SK-N-SH treated with all-trans-retinoic acid at 6 μM for 48 hours (cell line): ENCODE measurements around the gene MET.
A peak's percentile ranks its signal among the peaks of the same experiment; 100 is the strongest.

Experiments
- ATAC-seq: fragments of 200-7000 bp; cut with Tn5 transposase; 3 replicates; pipeline ENCODE4 v1.9.1; 2020; ENCODE audit warnings: mild to moderate bottlenecking, moderate library complexity
- ARNTL ChIP-seq: fragments of 450-650 bp; formaldehyde crosslinking; IDR thresholded peaks from 2 replicates; pipeline ENCODE4 v1.5.0; 2020; ENCODE audit warnings: low read depth, mild to moderate bottlenecking, moderate library complexity, borderline replicate concordance
- BACH2 ChIP-seq: fragments of 250-450 bp; sonication (Bioruptor Pico); IDR thresholded peaks from 2 replicates; pipeline ENCODE4 v1.9.0; 2021; ENCODE audit warnings: mild to moderate bottlenecking, borderline replicate concordance
- CREB5 ChIP-seq: fragments of 250-450 bp; sonication (Bioruptor Pico); IDR thresholded peaks from 2 replicates; pipeline ENCODE4 v1.5.1; 2020; ENCODE audit warnings: low read depth, mild to moderate bottlenecking, moderate library complexity
- CSRNP3 ChIP-seq: fragments of 250-450 bp; sonication (Bioruptor Pico); IDR thresholded peaks from 2 replicates; pipeline ENCODE4 v1.5.1; 2021; ENCODE audit warnings: mild to moderate bottlenecking, moderate library complexity
- ESRRG ChIP-seq: fragments of 250-450 bp; sonication (Bioruptor Pico); IDR thresholded peaks from 2 replicates; pipeline ENCODE4 v1.6.1; 2021; ENCODE audit warnings: mild to moderate bottlenecking
- GLIS3 ChIP-seq: fragments of 250-450 bp; sonication (Bioruptor Pico); IDR thresholded peaks from 2 replicates; pipeline ENCODE4 v1.5.0; 2020; ENCODE audit warnings: mild to moderate bottlenecking, moderate library complexity
- ISL1 ChIP-seq: fragments of 250-450 bp; sonication (Bioruptor Pico); IDR thresholded peaks from 2 replicates; pipeline ENCODE4 v2.1.2; 2022; ENCODE audit warnings: mild to moderate bottlenecking, moderate library complexity
- OSR1 ChIP-seq: fragments of 250-450 bp; sonication (Bioruptor Pico); IDR thresholded peaks from 2 replicates; pipeline ENCODE4 v1.8.0; 2022; ENCODE audit warnings: moderate library complexity, mild to moderate bottlenecking, inconsistent platforms
- PATZ1 ChIP-seq: fragments of 250-450 bp; sonication (Bioruptor Pico); IDR thresholded peaks from 2 replicates; pipeline ENCODE4 v1.8.0; 2020; ENCODE audit warnings: mild to moderate bottlenecking, moderate library complexity, borderline replicate concordance
- POU6F1 ChIP-seq: fragments of 250-450 bp; sonication (Bioruptor Pico); IDR thresholded peaks from 2 replicates; pipeline ENCODE4 v1.8.0; 2021; ENCODE audit warnings: low read depth, mild to moderate bottlenecking, moderate library complexity, borderline replicate concordance
- RARB ChIP-seq: fragments of 250-450 bp; sonication (Bioruptor Pico); IDR thresholded peaks from 2 replicates; pipeline ENCODE4 v1.8.0; 2021; ENCODE audit warnings: mild to moderate bottlenecking, moderate library complexity
- TCF4 ChIP-seq: fragments of 250-450 bp; sonication (Bioruptor Pico); IDR thresholded peaks from 2 replicates; pipeline ENCODE4 v1.8.0; 2021; ENCODE audit warnings: mild to moderate bottlenecking, moderate library complexity, borderline replicate concordance
- TOX ChIP-seq: fragments of 250-450 bp; sonication (Bioruptor Pico); IDR thresholded peaks from 2 replicates; pipeline ENCODE4 v1.8.0; 2021; ENCODE audit warnings: mild to moderate bottlenecking, moderate library complexity, borderline replicate concordance
- TSHZ2 ChIP-seq: fragments of 250-450 bp; sonication (Bioruptor Pico); IDR thresholded peaks from 2 replicates; pipeline ENCODE4 v1.5.0; 2020; ENCODE audit warnings: mild to moderate bottlenecking, moderate library complexity
- ZC3H10 ChIP-seq: fragments of 250-450 bp; sonication (Bioruptor Pico); IDR thresholded peaks from 2 replicates; pipeline ENCODE4 v1.5.1; 2021; ENCODE audit warnings: mild to moderate bottlenecking, moderate library complexity
- ZFP30 ChIP-seq: fragments of 450-650 bp; formaldehyde crosslinking; IDR thresholded peaks from 2 replicates; pipeline ENCODE4 v1.5.0; 2022; ENCODE audit warnings: mild to moderate bottlenecking, moderate library complexity
- ZNF565 ChIP-seq: fragments of 450-650 bp; formaldehyde crosslinking; conservative IDR thresholded peaks from 2 replicates; pipeline ENCODE4 v1.5.0; 2020; ENCODE audit warnings: low read depth, mild to moderate bottlenecking, moderate library complexity
- ZNF70 ChIP-seq: fragments of 450-650 bp; formaldehyde crosslinking; IDR thresholded peaks from 2 replicates; pipeline ENCODE4 v1.5.0; 2020; ENCODE audit warnings: mild to moderate bottlenecking, moderate library complexity

Gene MET

GRCh38 chr7:116805100-116805544, 133.1 kb downstream of the MET start (continued):
- no peak for TF ChIP-seq TSHZ2
- TF ChIP-seq CSRNP3, result no peak
- TF ChIP-seq TOX (CRISPR knock-in tag), result no peak

- ATAC-seq, result no peak
Measured at GRCh38 chr7:116806046-116806944, 134.3 kb downstream of the MET start.

GRCh38 chr7:116807011-116807560, 135.1 kb downstream of the MET start:
- ATAC-seq, result no peak

More at GRCh38 chr7:116806046-116806944, 134.3 kb downstream of the MET start:
- TF ChIP-seq POU6F1 (CRISPR knock-in tag) (no peak), ZNF565 (CRISPR knock-in tag) (no peak), BACH2 (CRISPR knock-in tag) (no peak), ISL1 (CRISPR knock-in tag) (no peak)
- TF ChIP-seq, all 23 proteins: peak for 0

GRCh38 chr7:116809636-116810266, 137.8 kb downstream of the MET start:
- peak; percentile 91 for ATAC-seq
- TF ChIP-seq ARNTL (CRISPR knock-in tag), result no peak
- no peak for TF ChIP-seq PATZ1 (CRISPR knock-in tag)
- no peak for TF ChIP-seq GLIS3 (CRISPR knock-in tag)
- TF ChIP-seq ZNF70, result no peak
- no peak for TF ChIP-seq ZFP30 (CRISPR knock-in tag)
- TF ChIP-seq ZNF565 (CRISPR knock-in tag), result no peak
- TF ChIP-seq RARB, result no peak
- no peak for TF ChIP-seq TCF4 (CRISPR knock-in tag)
- no peak for TF ChIP-seq BACH2 (CRISPR knock-in tag)
- no peak for TF ChIP-seq ZC3H10
- TF ChIP-seq CREB5 (CRISPR knock-in tag), result no peak
- no peak for TF ChIP-seq ISL1 (CRISPR knock-in tag)
- TF ChIP-seq ESRRG (CRISPR knock-in tag), result no peak
- TF ChIP-seq OSR1 (CRISPR knock-in tag), result no peak
- no peak for TF ChIP-seq POU6F1 (CRISPR knock-in tag)
- no peak for TF ChIP-seq CSRNP3

More at GRCh38 chr7:116807011-116807560, 135.1 kb downstream of the MET start:
- no peak for TF ChIP-seq ZNF565 (CRISPR knock-in tag)
